NCI-H226 (cell line): ENCODE measurements around the gene FBXO31.

Experiments used
- DNase-seq: peaks from one replicate; pipeline ENCODE4 v3.0.0-alpha.2; 2015

FBXO31 gene

GRCh38 chr16:87361916-87362619 lies 21.5 kb downstream of the FBXO31 start:
- DNase-seq, result no peak

- DNase-seq, result no peak
Observed at GRCh38 chr16:87360862-87361610, 22.5 kb downstream of the FBXO31 start.

GRCh38 chr16:87359121-87359520 lies 24.5 kb downstream of the FBXO31 start:
- no peak for DNase-seq

- DNase-seq, result no peak
Observed at GRCh38 chr16:87358696-87359095, 24.9 kb downstream of the FBXO31 start.

GRCh38 chr16:87358250-87358649 lies 25.3 kb downstream of the FBXO31 start:
- DNase-seq, result no peak

GRCh38 chr16:87356491-87356853 lies 27.1 kb downstream of the FBXO31 start:
- DNase-seq, result no peak

GRCh38 chr16:87353613-87354012 lies 30.0 kb downstream of the FBXO31 start:
- no peak for DNase-seq

GRCh38 chr16:87352818-87353217 lies 30.8 kb downstream of the FBXO31 start:
- DNase-seq, result no peak

GRCh38 chr16:87351320-87351698 lies 32.3 kb downstream of the FBXO31 start:
- DNase-seq, result no peak

GRCh38 chr16:87350681-87351319 lies 32.8 kb downstream of the FBXO31 start:
- DNase-seq, result no peak

- no peak for DNase-seq
Observed at GRCh38 chr16:87350031-87350430, 33.5 kb downstream of the FBXO31 start.

GRCh38 chr16:87348616-87349157 lies 34.9 kb downstream of the FBXO31 start:
- no peak for DNase-seq

- no peak for DNase-seq
Observed at GRCh38 chr16:87347932-87348615, 35.5 kb downstream of the FBXO31 start.

GRCh38 chr16:87346517-87347060 lies 37.0 kb downstream of the FBXO31 start:
- DNase-seq, result no peak

- DNase-seq, result no peak
Observed at GRCh38 chr16:87345726-87346424, 37.7 kb downstream of the FBXO31 start.

GRCh38 chr16:87344931-87345631 lies 38.5 kb downstream of the FBXO31 start:
- no peak for DNase-seq

- DNase-seq, result no peak
Observed at GRCh38 chr16:87344165-87344930, 39.2 kb downstream of the FBXO31 start.

GRCh38 chr16:87343753-87344050 lies 39.9 kb downstream of the FBXO31 start:
- no peak for DNase-seq

GRCh38 chr16:87342978-87343752 lies 40.4 kb downstream of the FBXO31 start:
- DNase-seq, result no peak

GRCh38 chr16:87342504-87342903 lies 41.1 kb downstream of the FBXO31 start:
- no peak for DNase-seq
